SK-N-SH treated with all-trans-retinoic acid at 6 μM for 48 hours (cell line): ENCODE data around the gene SCN1B.
"Not testable (repeated sequence)": the region's sequence is repeated elsewhere in the genome, so short reads cannot be mapped to it uniquely, and the experiment has no call there.

Source experiments
- ATAC-seq: fragments of 200-7000 bp; cut with Tn5 transposase; 3 replicates; pipeline ENCODE4 v1.9.1; 2020; ENCODE audit warnings: mild to moderate bottlenecking, moderate library complexity
- ARNTL ChIP-seq: fragments of 450-650 bp; formaldehyde crosslinking; IDR thresholded peaks from 2 replicates; pipeline ENCODE4 v1.5.0; 2020; ENCODE audit warnings: low read depth, mild to moderate bottlenecking, moderate library complexity, borderline replicate concordance
- BACH2 ChIP-seq: fragments of 250-450 bp; sonication (Bioruptor Pico); IDR thresholded peaks from 2 replicates; pipeline ENCODE4 v1.9.0; 2021; ENCODE audit warnings: mild to moderate bottlenecking, borderline replicate concordance
- ESRRG ChIP-seq: fragments of 250-450 bp; sonication (Bioruptor Pico); IDR thresholded peaks from 2 replicates; pipeline ENCODE4 v1.6.1; 2021; ENCODE audit warnings: mild to moderate bottlenecking
- GLIS3 ChIP-seq: fragments of 250-450 bp; sonication (Bioruptor Pico); IDR thresholded peaks from 2 replicates; pipeline ENCODE4 v1.5.0; 2020; ENCODE audit warnings: mild to moderate bottlenecking, moderate library complexity
- ISL1 ChIP-seq: fragments of 250-450 bp; sonication (Bioruptor Pico); IDR thresholded peaks from 2 replicates; pipeline ENCODE4 v2.1.2; 2022; ENCODE audit warnings: mild to moderate bottlenecking, moderate library complexity
- OSR1 ChIP-seq: fragments of 250-450 bp; sonication (Bioruptor Pico); IDR thresholded peaks from 2 replicates; pipeline ENCODE4 v1.8.0; 2022; ENCODE audit warnings: moderate library complexity, mild to moderate bottlenecking, inconsistent platforms
- PPARA ChIP-seq: fragments of 250-450 bp; sonication (Bioruptor Pico); IDR thresholded peaks from 2 replicates; pipeline ENCODE4 v1.5.0; 2020; ENCODE audit warnings: mild to moderate bottlenecking, borderline replicate concordance
- RARB ChIP-seq: fragments of 250-450 bp; sonication (Bioruptor Pico); IDR thresholded peaks from 2 replicates; pipeline ENCODE4 v1.8.0; 2021; ENCODE audit warnings: mild to moderate bottlenecking, moderate library complexity
- SNAI2 ChIP-seq: fragments of 250-450 bp; sonication (Bioruptor Pico); IDR thresholded peaks from 2 replicates; pipeline ENCODE4 v1.5.0; 2020; ENCODE audit warnings: mild to moderate bottlenecking, moderate library complexity
- TCF4 ChIP-seq: fragments of 250-450 bp; sonication (Bioruptor Pico); IDR thresholded peaks from 2 replicates; pipeline ENCODE4 v1.8.0; 2021; ENCODE audit warnings: mild to moderate bottlenecking, moderate library complexity, borderline replicate concordance
- TOX ChIP-seq: fragments of 250-450 bp; sonication (Bioruptor Pico); IDR thresholded peaks from 2 replicates; pipeline ENCODE4 v1.8.0; 2021; ENCODE audit warnings: mild to moderate bottlenecking, moderate library complexity, borderline replicate concordance
- ZC3H10 ChIP-seq: fragments of 250-450 bp; sonication (Bioruptor Pico); IDR thresholded peaks from 2 replicates; pipeline ENCODE4 v1.5.1; 2021; ENCODE audit warnings: mild to moderate bottlenecking, moderate library complexity
- ZFP3 ChIP-seq: fragments of 250-450 bp; sonication (Bioruptor Pico); IDR thresholded peaks from 2 replicates; pipeline ENCODE4 v1.5.0; 2020; ENCODE audit warnings: mild to moderate bottlenecking, moderate library complexity
- ZFP30 ChIP-seq: fragments of 450-650 bp; formaldehyde crosslinking; IDR thresholded peaks from 2 replicates; pipeline ENCODE4 v1.5.0; 2022; ENCODE audit warnings: mild to moderate bottlenecking, moderate library complexity
- ZNF565 ChIP-seq: fragments of 450-650 bp; formaldehyde crosslinking; conservative IDR thresholded peaks from 2 replicates; pipeline ENCODE4 v1.5.0; 2020; ENCODE audit warnings: low read depth, mild to moderate bottlenecking, moderate library complexity
- ZNF70 ChIP-seq: fragments of 450-650 bp; formaldehyde crosslinking; IDR thresholded peaks from 2 replicates; pipeline ENCODE4 v1.5.0; 2020; ENCODE audit warnings: mild to moderate bottlenecking, moderate library complexity
- ZNF8 ChIP-seq: fragments of 450-650 bp; formaldehyde crosslinking; IDR thresholded peaks from 2 replicates; pipeline ENCODE4 v1.5.0; 2020; ENCODE audit warnings: mild to moderate bottlenecking, moderate library complexity
- TF ChIP-seq, protein P1 (sequence below): fragments of 250-450 bp; sonication (Bioruptor Pico); IDR thresholded peaks from 2 replicates; pipeline ENCODE4 v1.5.1; 2020; ENCODE audit warnings: low read depth, mild to moderate bottlenecking, moderate library complexity
- TF ChIP-seq, protein P2 (sequence below): fragments of 250-450 bp; sonication (Bioruptor Pico); IDR thresholded peaks from 2 replicates; pipeline ENCODE4 v1.8.0; 2020; ENCODE audit warnings: mild to moderate bottlenecking, moderate library complexity, borderline replicate concordance
- TF ChIP-seq, protein P3 (sequence below): fragments of 250-450 bp; sonication (Bioruptor Pico); IDR thresholded peaks from 2 replicates; pipeline ENCODE4 v1.8.0; 2021; ENCODE audit warnings: low read depth, mild to moderate bottlenecking, moderate library complexity, borderline replicate concordance
- TF ChIP-seq, protein P4 (sequence below): fragments of 250-450 bp; sonication (Bioruptor Pico); IDR thresholded peaks from 2 replicates; pipeline ENCODE4 v1.5.1; 2021; ENCODE audit warnings: mild to moderate bottlenecking, moderate library complexity
- TF ChIP-seq, protein P5 (sequence below): fragments of 250-450 bp; sonication (Bioruptor Pico); IDR thresholded peaks from 2 replicates; pipeline ENCODE4 v1.5.0; 2020; ENCODE audit warnings: mild to moderate bottlenecking, moderate library complexity

Gene SCN1B

DNA sequence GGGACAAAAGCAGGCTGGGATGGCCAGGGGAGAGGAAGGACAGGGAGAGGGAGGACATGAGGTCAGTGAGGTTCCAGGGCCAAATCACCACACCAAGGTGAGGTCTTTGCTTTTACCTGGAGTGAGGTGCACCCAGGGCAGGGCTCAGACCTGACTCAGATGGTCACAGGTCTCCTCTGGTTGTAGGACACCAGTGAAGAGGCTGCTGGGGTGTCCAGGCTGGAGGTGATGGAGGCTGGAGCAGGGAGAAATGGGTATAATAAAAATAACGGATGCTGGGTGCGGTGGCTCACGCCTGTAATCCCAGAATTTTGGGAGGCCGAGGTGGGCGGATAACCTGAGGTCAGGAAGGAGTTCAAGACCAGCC is 23.3 kb upstream of the SCN1B start:
- ATAC-seq, result no peak
- TF ChIP-seq BACH2 (CRISPR knock-in tag) (no peak), ARNTL (CRISPR knock-in tag) (no peak), ZFP30 (CRISPR knock-in tag) (no peak), ZNF8 (no peak), SNAI2 (CRISPR knock-in tag) (no peak), OSR1 (CRISPR knock-in tag) (no peak), ESRRG (CRISPR knock-in tag) (no peak), ZFP3 (CRISPR knock-in tag) (no peak), GLIS3 (CRISPR knock-in tag) (no peak), ZNF70 (no peak), ZNF565 (no peak), PPARA (CRISPR knock-in tag) (no peak), TOX (no peak), ZC3H10 (CRISPR knock-in tag) (no peak), TCF4 (no peak), RARB (no peak)
- TF ChIP-seq, protein P1, sequence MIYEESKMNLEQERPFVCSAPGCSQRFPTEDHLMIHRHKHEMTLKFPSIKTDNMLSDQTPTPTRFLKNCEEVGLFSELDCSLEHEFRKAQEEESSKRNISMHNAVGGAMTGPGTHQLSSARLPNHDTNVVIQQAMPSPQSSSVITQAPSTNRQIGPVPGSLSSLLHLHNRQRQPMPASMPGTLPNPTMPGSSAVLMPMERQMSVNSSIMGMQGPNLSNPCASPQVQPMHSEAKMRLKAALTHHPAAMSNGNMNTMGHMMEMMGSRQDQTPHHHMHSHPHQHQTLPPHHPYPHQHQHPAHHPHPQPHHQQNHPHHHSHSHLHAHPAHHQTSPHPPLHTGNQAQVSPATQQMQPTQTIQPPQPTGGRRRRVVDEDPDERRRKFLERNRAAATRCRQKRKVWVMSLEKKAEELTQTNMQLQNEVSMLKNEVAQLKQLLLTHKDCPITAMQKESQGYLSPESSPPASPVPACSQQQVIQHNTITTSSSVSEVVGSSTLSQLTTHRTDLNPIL (CRISPR knock-in tag), result no peak
- TF ChIP-seq, protein P2, sequence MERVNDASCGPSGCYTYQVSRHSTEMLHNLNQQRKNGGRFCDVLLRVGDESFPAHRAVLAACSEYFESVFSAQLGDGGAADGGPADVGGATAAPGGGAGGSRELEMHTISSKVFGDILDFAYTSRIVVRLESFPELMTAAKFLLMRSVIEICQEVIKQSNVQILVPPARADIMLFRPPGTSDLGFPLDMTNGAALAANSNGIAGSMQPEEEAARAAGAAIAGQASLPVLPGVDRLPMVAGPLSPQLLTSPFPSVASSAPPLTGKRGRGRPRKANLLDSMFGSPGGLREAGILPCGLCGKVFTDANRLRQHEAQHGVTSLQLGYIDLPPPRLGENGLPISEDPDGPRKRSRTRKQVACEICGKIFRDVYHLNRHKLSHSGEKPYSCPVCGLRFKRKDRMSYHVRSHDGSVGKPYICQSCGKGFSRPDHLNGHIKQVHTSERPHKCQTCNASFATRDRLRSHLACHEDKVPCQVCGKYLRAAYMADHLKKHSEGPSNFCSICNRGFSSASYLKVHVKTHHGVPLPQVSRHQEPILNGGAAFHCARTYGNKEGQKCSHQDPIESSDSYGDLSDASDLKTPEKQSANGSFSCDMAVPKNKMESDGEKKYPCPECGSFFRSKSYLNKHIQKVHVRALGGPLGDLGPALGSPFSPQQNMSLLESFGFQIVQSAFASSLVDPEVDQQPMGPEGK (CRISPR knock-in tag), result no peak
- TF ChIP-seq, protein P3, sequence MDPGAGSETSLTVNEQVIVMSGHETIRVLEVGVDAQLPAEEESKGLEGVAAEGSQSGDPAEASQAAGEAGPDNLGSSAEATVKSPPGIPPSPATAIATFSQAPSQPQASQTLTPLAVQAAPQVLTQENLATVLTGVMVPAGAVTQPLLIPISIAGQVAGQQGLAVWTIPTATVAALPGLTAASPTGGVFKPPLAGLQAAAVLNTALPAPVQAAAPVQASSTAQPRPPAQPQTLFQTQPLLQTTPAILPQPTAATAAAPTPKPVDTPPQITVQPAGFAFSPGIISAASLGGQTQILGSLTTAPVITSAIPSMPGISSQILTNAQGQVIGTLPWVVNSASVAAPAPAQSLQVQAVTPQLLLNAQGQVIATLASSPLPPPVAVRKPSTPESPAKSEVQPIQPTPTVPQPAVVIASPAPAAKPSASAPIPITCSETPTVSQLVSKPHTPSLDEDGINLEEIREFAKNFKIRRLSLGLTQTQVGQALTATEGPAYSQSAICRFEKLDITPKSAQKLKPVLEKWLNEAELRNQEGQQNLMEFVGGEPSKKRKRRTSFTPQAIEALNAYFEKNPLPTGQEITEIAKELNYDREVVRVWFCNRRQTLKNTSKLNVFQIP (CRISPR knock-in tag), result no peak
- TF ChIP-seq, protein P4, sequence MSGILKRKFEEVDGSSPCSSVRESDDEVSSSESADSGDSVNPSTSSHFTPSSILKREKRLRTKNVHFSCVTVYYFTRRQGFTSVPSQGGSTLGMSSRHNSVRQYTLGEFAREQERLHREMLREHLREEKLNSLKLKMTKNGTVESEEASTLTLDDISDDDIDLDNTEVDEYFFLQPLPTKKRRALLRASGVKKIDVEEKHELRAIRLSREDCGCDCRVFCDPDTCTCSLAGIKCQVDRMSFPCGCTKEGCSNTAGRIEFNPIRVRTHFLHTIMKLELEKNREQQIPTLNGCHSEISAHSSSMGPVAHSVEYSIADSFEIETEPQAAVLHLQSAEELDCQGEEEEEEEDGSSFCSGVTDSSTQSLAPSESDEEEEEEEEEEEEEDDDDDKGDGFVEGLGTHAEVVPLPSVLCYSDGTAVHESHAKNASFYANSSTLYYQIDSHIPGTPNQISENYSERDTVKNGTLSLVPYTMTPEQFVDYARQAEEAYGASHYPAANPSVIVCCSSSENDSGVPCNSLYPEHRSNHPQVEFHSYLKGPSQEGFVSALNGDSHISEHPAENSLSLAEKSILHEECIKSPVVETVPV (CRISPR knock-in tag), result no peak

DNA sequence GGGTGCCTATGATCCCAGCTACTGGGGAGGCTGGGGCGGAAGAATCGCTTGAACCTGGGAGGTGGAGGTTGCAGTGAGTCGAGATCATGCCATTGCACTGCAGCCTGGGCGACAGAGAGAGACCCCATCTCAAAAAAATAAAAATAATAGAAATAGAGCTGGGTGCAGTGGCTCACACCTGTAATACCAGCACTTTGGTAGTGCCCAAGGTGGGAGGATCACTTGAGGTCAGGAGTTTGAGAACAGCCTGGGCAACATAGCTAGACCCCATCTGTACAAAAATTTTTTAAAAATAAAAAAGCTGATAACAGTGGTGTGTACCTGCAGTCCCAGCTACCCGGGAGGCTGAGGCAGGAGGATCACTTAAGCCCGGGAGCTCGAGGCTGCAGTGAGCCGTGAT is 22.8 kb upstream of the SCN1B start:
- ATAC-seq, result not testable (repeated sequence)

DNA sequence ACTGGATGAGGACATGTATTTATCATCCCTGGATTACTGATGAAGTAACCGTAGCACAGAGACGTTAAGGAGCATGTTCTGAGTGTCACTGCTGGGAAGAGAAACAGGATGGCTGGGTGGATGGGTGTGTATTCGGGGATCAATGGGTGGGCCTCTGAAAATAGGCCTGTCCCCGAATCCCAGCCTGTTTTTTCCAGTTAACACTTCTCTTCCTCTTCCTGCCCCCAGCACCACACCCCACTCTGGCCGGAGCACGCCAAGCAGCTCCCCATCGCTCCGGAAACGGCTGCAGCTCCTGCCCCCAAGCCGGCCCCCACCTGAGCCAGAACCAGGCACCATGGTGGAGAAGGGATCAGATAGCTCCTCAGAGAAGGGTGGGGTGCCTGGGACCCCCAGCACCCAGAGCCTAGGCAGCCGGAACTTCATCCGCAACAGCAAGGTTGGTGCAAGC is 21.4 kb upstream of the SCN1B start:
- no peak for ATAC-seq
- TF ChIP-seq ESRRG (CRISPR knock-in tag) (no peak), ZC3H10 (CRISPR knock-in tag) (no peak), ZNF8 (no peak)
- TF ChIP-seq, all 23 proteins: peak for 0

DNA sequence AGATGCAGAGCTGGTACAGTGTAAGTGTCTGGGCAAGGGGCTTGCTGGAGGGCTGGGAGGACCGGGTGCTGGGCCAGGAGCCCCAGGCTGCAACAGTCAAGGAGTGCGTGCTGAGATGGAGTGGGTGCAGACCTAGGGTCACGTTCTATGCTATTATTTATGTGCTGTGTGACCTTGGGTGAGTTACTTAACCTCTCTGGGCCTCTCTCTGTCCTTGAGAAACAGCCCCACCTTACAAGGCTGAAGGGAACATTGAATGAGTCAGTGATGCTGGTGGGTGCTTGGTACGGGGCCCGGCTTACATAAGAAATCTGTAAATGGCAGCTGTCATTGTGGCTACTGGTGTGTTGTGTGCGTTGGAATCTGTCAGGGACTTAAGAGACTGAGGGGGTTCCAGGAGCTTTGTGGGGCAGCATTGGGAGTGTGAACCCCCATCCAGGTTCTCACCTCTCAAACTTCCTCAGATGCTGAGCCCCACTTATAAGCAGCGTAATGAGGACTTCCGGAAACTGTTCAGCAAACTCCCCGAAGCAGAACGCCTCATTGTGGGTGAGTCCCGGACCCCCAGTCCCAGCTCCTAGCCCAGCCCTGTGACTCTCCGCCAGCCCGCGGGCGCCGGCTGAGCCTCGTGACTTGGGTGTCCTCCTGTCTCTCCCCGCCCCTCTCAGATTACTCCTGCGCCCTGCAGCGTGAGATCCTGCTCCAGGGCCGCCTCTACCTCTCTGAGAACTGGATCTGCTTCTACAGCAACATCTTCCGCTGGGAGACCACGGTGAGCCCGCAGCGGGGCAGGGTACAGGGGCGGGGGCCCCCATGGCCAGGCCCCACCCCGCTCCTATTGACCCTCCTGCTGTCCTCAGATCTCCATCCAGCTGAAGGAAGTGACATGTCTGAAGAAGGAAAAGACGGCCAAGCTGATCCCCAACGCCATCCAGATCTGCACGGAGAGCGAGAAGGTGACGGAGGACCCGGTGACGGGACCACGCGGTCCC is 20.6 kb upstream of the SCN1B start:
- no peak for ATAC-seq
- no peak for TF ChIP-seq ZNF70
- no peak for TF ChIP-seq ESRRG (CRISPR knock-in tag)
- TF ChIP-seq ZFP30 (CRISPR knock-in tag), result no peak
- TF ChIP-seq, protein P3 (CRISPR knock-in tag), result no peak
- TF ChIP-seq, protein P5, sequence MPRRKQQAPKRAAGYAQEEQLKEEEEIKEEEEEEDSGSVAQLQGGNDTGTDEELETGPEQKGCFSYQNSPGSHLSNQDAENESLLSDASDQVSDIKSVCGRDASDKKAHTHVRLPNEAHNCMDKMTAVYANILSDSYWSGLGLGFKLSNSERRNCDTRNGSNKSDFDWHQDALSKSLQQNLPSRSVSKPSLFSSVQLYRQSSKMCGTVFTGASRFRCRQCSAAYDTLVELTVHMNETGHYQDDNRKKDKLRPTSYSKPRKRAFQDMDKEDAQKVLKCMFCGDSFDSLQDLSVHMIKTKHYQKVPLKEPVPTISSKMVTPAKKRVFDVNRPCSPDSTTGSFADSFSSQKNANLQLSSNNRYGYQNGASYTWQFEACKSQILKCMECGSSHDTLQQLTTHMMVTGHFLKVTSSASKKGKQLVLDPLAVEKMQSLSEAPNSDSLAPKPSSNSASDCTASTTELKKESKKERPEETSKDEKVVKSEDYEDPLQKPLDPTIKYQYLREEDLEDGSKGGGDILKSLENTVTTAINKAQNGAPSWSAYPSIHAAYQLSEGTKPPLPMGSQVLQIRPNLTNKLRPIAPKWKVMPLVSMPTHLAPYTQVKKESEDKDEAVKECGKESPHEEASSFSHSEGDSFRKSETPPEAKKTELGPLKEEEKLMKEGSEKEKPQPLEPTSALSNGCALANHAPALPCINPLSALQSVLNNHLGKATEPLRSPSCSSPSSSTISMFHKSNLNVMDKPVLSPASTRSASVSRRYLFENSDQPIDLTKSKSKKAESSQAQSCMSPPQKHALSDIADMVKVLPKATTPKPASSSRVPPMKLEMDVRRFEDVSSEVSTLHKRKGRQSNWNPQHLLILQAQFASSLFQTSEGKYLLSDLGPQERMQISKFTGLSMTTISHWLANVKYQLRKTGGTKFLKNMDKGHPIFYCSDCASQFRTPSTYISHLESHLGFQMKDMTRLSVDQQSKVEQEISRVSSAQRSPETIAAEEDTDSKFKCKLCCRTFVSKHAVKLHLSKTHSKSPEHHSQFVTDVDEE (CRISPR knock-in tag), result no peak
- TF ChIP-seq TOX, result no peak
- TF ChIP-seq ISL1 (CRISPR knock-in tag), result no peak
- TF ChIP-seq SNAI2 (CRISPR knock-in tag), result no peak
- TF ChIP-seq OSR1 (CRISPR knock-in tag), result no peak
- TF ChIP-seq, protein P2 (CRISPR knock-in tag), result no peak
- TF ChIP-seq, all 23 proteins: peak for 0
